Astrocyte of the cerebellum (primary cell): ENCODE results near the gene CCDC90B.

ENCODE experiments used
- DNase-seq: peaks from one replicate; pipeline ENCODE4 v3.0.0-alpha.2; 2011; ENCODE audit warnings: low read depth
- H3K4me3 ChIP-seq: 2 replicates; pipeline ENCODE4 v1.5.1; 2011; ENCODE audit warnings: mild to moderate bottlenecking, low read depth, low read length, moderate library complexity
- in situ Hi-C: cut with HindIII; loops from 2 replicates; pipeline ENCODE4 v1.10.0; 2017; ENCODE audit warnings: low sequenced_read_pairs
- TF ChIP-seq, protein P1 (sequence below): IDR thresholded peaks from 2 replicates; pipeline ENCODE4 v1.5.1; 2012; ENCODE audit warnings: low read length, low read depth, moderate library complexity, mild to moderate bottlenecking; ENCODE audit errors: missing control alignments

The CCDC90B gene

DNA sequence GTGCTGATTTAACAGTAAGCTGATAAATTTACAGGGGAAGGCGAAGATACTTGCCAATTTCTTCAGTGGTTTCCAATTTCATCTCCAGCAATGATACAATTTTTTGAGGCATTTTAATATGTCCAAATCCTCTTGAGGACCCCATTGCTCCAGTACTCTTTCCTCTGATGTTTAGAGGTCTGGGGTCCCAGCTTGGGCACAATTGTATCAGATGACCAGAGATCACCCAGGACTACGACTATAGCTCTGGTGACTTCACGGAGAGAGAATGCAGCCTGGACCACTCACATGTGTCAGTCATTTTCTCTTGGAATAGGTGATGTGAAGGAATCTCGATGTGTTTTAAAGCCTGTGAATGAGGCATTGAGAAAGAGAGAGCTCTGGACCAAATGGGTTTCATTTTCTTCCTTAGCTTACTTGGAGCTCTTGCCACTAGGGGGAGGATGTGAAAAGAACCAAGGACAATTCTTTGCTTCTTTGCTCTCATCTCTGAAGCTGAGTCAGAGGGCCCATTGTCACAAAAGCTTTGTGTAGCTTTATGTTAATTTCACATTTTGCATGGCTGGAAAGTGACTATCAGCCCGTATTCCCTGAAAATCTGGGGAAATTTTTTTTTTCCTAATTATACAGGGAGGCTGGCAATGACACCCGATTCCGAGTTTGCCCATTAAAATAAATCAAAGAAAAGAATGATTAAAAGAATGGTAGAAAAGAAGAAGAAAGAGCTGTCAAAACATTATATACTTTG lies 6.7 kb upstream of the CCDC90B start:
- TF ChIP-seq, protein P1, sequence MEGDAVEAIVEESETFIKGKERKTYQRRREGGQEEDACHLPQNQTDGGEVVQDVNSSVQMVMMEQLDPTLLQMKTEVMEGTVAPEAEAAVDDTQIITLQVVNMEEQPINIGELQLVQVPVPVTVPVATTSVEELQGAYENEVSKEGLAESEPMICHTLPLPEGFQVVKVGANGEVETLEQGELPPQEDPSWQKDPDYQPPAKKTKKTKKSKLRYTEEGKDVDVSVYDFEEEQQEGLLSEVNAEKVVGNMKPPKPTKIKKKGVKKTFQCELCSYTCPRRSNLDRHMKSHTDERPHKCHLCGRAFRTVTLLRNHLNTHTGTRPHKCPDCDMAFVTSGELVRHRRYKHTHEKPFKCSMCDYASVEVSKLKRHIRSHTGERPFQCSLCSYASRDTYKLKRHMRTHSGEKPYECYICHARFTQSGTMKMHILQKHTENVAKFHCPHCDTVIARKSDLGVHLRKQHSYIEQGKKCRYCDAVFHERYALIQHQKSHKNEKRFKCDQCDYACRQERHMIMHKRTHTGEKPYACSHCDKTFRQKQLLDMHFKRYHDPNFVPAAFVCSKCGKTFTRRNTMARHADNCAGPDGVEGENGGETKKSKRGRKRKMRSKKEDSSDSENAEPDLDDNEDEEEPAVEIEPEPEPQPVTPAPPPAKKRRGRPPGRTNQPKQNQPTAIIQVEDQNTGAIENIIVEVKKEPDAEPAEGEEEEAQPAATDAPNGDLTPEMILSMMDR, result peak; percentile 84
- no peak overlapping the region for H3K4me3 ChIP-seq
- in situ Hi-C loops, result no loop called here
- DNase-seq, result peak; percentile 49

DNA sequence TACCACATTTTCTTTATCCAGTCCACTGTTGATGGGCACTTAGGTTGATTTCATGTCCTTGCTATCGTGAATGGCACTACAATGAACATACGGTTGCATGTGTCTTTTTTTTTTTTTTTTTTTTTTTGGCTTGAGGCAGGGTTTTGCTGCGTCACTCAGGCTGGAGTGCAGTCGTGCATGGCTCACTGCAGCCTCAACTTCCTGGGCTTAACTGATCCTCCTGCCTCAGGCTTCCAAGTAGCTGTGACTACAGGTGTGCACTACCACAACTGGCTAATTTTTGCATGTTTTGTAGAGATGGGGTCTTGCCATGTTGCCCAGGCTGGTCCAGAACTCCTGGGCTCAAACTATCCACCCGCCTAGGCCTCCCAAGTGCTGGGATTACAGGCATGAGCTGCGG lies 1.5 kb upstream of the CCDC90B start:
- no peak overlapping the region for H3K4me3 ChIP-seq
- in situ Hi-C loops, result no loop called here
- TF ChIP-seq, protein P1, result no peak
- no peak for DNase-seq

DNA sequence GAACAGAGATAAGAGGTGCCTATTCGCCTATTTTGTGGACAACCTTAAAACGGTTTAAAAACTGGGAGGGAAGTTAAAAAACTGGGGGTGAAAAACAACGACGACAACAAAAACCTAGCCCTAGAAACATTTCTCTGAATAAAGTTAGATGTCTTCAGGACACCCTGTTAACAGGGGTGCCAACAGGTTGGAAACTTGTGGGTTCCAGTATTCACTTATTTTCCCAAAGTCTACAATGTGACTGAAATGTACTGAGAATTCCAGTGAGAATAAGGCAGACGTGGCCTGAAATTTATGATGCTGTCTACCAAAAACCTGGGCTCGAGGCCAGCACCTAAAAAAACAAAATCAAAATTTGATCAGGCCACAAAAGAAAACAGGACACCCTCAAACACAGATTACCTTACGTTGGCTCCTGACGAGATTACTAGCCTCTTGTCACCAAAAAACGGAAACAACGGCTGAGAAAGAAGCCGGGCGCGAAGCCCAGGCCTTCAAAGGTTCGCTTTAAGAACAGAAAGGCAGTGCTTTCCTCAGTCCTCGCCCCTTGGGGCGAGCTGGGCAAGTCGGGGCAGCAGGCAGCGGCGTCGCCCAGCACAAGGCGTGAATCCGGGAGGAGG lies 906 bp downstream of the CCDC90B start:
- TF ChIP-seq, protein P1, result no peak
- DNase-seq, result no peak
- in situ Hi-C loops, result no loop called here
- H3K4me3 ChIP-seq, result peak overlapping the region; percentile 68

DNA sequence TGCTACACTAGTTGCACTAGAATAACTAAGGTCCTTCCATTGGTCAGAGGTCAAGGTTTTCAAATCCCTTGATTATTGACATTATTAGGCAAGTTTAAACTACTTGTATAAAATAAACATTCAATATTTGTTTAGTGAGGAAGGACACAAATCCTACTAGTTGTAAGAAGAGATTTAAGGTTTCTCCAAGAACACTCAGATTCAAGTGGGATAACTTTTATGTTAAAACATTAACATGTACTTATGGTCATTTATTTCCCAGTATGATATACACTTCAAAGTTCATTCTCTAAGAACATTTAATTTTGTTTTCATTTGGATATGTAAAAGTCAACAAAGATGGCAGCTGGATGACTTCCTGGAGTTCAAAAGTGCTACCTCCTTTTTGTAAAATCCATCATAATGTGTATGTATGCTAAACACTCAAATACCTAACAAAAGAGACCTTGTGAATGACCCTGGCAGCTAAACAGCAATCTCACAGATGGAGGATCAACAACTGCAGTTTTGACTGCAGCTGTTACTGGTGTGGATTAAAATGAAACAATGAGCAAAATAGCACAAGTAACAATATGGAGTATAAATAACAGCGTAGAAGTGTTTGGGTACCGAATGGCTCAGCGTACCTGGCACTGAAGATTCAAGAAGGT lies 1.5 kb downstream of the CCDC90B start:
- TF ChIP-seq, protein P1, result no peak
- peak overlapping the region; percentile 68 for H3K4me3 ChIP-seq
- DNase-seq, result no peak
- in situ Hi-C loops, result no loop called here

DNA sequence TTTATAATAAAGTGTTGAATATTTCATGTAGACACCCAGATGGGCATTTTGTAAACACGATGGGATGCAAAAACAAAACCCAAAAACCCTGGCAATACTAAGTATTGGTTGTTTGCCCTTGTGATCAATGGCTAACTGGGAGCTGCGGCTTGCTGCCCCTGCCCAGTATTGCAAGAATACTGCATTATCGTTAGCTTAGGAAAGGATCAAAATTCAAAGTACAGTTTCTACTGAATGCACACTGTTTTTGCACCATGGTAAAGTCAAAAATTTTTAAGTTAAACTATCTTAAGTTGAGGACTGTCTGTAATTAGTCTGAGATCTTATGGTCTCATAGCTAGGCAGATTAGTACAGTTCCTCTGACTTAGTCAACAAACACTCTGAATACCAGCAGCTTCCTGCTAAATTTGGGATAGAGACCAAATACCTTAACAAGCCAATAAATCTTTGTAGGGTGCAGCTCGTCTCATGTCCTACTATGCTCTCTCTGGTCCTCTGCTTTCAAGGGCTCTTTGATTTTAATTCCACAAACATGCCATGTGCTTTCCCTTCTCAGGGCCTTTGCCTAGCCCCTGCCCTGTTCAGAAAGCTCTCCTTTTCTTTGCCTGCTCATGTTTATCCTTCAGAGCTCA lies 4.0 kb downstream of the CCDC90B start:
- H3K4me3 ChIP-seq, result no peak overlapping the region
- in situ Hi-C loops, result no loop called here
- TF ChIP-seq, protein P1, result no peak
- DNase-seq, result no peak

DNA sequence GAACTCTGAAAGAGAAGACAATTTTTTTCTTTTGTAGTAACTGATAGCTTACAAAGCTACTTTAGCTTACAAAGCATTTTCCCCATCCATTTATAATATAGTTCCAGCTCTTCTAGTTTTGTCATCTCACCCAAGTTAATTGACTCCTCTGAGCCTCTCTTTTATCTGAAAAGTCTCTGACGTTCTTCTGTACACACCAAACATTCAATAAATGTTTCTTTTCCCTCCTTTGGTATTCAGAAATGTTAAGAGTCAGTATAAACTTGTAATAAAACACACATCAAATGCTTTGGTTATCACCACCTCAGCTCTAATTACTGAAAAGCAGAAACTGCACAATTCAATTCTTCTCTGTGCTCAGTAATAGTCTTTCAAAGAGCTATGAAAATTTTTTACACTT lies 5.9 kb downstream of the CCDC90B start:
- DNase-seq, result no peak
- in situ Hi-C loops, result no loop called here
- TF ChIP-seq, protein P1, result no peak
- H3K4me3 ChIP-seq, result no peak overlapping the region
